Choroid plexus epithelial cell (primary cell): Measurements from ENCODE around the gene MEIS1.

Source experiments
- DNase-seq: peaks from one replicate; pipeline ENCODE4 v3.0.0-alpha.2; 2010; ENCODE audit warnings: low read depth
- H3K4me3 ChIP-seq: 2 replicates; pipeline ENCODE4 v1.5.1; 2011; ENCODE audit warnings: low read depth, mild to moderate bottlenecking, control low read depth, low read length, moderate library complexity
- CTCF ChIP-seq: conservative IDR thresholded peaks from 2 replicates; pipeline ENCODE4 v1.5.1; 2011; ENCODE audit warnings: low read depth, mild to moderate bottlenecking, control low read depth, inconsistent platforms, low read length, moderate library complexity

The MEIS1 gene

GRCh38 chr2:66570471-66570870 lies 135.5 kb downstream of the MEIS1 start:
- no peak for TF ChIP-seq CTCF
- no peak for DNase-seq
- no peak overlapping the region for H3K4me3 ChIP-seq

- no peak for TF ChIP-seq CTCF
- DNase-seq: no peak
These were observed 137.0 kb downstream of the MEIS1 start for GRCh38 chr2:66571918-66572317.

GRCh38 chr2:66572391-66572790 lies 137.5 kb downstream of the MEIS1 start:
- no peak for TF ChIP-seq CTCF
- DNase-seq: no peak
- no peak overlapping the region for H3K4me3 ChIP-seq

More at GRCh38 chr2:66571918-66572317, 137.0 kb downstream of the MEIS1 start:
- H3K4me3 ChIP-seq: no peak overlapping the region

GRCh38 chr2:66573416-66573815 lies 138.5 kb downstream of the MEIS1 start:
- DNase-seq: no peak
- TF ChIP-seq CTCF: no peak
- no peak overlapping the region for H3K4me3 ChIP-seq

- no peak overlapping the region for H3K4me3 ChIP-seq
- DNase-seq: no peak
- TF ChIP-seq CTCF: no peak
These were observed 138.9 kb downstream of the MEIS1 start for GRCh38 chr2:66573821-66574233.

- DNase-seq: peak; percentile 82
- H3K4me3 ChIP-seq: peak overlapping the region; percentile 58
- peak; percentile 68 for TF ChIP-seq CTCF
These were observed 140.0 kb downstream of the MEIS1 start for GRCh38 chr2:66574701-66575624.
